Measurements from ENCODE around the gene UTY.

DNA sequence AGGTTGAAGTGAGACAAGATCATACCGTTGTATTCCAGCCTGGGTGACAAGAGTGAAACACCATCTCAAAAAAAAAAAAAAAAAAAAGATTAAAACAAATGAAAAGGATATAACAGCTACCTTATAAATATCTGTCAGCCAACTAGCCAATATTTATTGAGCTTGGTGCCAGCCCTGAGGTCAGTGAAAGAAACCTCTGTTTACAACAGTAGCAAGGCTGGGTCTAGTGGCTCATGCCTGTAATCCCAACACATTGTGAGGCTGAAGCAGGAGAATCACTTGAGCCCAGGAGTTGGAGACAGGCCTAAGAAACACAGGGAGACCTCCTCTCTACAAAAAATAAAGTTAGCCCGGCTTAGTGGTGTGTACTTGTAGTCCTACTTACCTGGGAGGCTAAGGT is 12.6 kb upstream of the UTY start:
- no peak for TF ChIP-seq POLR2AphosphoS5 (IDR thresholded peaks at IDR 0.05; ENCODE audit: low read depth, low read length)
- TF ChIP-seq YY1 (IDR thresholded peaks at IDR 0.05; ENCODE audit: extremely low read depth, insufficient replicate concordance, low read depth, low read length), result no peak
- no peak for TF ChIP-seq TCF7L2 (IDR thresholded peaks at IDR 0.05; ENCODE audit: borderline replicate concordance, extremely low read depth, insufficient read depth, insufficient read length)
- TF ChIP-seq SIN3A (IDR thresholded peaks at IDR 0.05; ENCODE audit: low read depth), result no peak
- no peak for TF ChIP-seq ZNF274 (IDR thresholded peaks at IDR 0.05; ENCODE audit: low read depth, low read length)
- no peak for TF ChIP-seq EZH2 (IDR thresholded peaks at IDR 0.05)
- no peak for TF ChIP-seq RAD21 (IDR thresholded peaks at IDR 0.05; ENCODE audit: low read depth)
